DMS 273 (cell line): ENCODE results near the gene FBXO41.
"Not testable (repeated sequence)": the region's sequence is repeated elsewhere in the genome, so short reads cannot be mapped to it uniquely, and the experiment has no call there.

Experiments used
- DNase-seq: peaks from one replicate; lab custom pipeline; 2025; ENCODE audit not compliant: unreplicated experiment; lab: John Stamatoyannopoulos, UW

Gene FBXO41

DNA sequence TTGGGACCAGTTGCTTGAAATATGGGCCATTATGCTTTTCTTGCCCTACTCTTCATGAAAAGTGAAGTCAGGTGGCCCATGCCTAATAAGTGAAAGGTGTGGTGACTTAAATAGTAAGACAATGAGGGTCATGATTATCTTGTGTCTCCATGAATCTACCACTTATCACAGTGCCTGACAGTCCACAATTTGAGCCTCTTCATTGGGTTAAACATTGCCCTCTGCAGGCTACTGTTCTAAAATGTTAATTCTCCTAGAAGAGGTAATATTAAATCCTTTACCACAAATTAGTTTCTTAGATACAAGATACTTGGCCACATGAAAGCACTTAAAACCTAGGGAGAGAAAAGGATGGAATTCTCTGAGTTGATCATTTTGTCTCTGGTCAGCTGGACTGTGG is 5.0 kb upstream of the FBXO41 start:
- DNase-seq, result peak; percentile 25

DNA sequence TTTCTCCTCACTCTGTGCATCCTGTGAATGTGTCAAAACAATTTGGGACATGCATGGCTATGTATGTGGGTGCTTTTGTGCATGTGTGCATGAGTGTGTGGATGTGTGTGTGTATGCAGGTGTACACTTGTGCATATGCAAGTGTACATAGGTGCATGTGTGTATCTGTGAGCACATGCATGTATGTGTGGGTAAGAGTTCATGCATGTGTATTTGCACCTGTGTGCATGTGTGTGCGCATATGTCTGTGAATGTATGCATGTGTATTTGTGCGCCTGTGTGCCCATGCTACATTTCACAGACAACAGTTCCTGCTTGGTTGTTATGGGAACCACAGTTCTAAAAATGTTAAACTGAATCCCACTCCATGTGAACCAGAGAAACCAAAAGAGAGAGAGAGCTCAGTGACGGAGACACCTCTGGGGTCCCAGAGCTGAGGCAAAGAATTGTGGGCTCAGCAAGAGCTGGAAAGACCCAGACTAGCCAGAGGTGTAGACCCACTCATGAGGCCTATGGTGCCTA is 1.9 kb upstream of the FBXO41 start:
- no peak for DNase-seq

DNA sequence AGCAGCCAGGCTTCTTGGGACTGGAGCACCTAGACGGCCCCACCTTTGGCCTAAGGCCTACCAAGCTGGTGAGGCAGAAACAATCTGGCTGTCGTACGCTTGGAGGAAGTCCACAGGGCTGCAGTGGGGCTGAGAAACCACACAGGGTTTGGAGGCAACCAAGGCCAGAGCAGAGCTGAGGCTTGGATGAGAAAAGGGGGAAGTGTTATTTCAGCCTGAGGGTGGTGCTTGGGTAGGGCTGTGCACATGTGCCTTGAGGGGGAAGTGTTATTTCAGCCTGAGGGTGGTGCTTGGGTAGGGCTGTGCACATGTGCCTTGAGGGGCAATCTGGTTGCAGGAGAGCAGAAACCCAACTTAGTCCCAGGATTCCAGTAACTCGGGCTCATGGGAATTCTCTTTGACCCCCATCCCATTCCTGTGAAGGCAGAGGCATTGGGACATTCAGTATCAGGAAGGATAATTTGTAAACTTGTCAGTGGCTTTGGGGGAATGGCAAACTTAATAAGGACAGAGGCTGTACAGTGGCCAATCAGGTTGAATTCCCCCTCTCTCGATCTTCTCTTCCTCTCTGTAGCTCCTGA is 971 bp upstream of the FBXO41 start:
- DNase-seq, result peak; percentile 73

DNA sequence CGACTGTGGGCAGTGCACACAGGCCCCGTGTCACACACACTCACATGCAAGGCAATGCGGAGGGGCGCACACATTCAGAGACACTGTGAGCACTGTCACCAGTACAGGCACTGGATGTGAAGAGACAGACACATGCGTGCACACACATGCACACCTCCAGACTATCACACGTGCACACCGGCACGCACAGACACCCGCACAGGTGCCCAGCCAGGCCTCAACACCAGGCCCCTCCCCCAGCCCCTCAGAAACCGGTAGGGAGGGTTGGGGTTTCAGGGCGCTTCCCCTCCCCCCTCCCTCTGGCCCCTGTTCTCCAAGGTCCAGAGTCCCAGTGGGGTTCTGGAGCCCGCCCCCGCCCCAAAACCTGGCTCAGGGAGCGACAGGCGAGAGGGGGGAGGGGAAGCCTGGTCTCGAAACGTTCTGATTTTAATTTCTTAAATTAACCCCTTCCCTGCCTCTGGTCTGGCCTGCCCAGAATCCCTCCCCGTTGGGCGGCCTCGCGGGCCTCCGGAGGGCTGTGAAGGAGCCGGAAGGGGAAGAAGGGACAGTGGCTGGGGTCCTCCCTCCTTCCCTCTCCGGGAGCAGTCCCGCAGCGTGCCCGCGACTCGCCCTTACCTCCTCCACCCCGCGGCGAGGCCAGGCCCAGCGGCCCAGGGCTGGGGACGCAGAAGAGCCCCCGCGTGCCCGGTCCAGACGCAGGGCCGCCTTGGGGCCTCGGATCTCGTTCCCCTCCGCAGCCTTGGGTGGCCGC is 558 bp downstream of the FBXO41 start:
- DNase-seq, result peak; percentile 69

DNA sequence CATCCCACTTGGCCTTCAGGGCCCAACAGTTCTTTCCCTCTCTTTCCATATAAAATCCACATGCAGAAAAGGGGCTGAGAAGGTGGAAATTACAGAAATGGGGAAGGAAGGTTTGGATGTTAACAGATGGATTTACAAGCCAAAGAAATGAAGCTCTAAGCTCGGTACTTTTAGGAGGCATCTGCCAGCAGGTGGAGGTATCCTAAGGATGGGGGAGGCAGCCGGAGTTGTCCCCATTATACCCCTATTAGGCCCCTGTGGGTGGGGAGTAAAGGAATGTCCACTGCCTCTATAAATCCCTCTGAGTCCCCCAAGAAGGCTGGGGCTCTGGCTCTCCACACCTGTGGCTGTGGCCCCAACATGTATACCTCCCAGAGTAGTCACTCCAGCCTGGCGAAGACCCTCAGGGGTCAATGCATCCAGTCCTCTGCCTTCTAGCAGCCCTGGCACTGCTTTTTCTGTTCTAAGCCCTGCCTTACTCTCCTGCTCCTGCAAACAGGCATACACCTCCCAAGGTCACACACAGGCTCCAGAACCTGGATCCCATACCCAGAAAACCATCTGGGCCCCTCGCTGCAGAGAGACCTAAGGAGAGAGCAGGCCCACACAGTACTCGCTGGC is 1.2 kb downstream of the FBXO41 start:
- peak; percentile 36 for DNase-seq

DNA sequence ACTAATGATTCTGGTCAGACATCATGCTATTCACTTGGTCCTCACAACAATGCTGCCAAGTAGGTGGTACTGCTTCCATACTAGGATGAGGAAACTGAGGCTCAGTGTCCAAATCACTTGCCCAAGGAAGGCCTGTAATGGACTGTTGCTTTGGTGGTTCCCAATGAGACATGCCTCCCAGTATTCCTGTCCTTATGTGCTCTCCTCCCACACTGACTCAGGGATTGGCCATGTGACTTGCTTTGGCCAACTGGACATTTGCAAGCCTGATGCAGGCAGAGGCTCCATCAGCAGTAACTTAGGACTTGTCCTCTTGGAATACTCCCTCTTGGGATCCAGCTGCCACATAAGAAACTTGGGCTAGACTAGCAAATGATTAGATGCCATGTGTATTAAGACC is 3.0 kb downstream of the FBXO41 start:
- DNase-seq, result no peak

DNA sequence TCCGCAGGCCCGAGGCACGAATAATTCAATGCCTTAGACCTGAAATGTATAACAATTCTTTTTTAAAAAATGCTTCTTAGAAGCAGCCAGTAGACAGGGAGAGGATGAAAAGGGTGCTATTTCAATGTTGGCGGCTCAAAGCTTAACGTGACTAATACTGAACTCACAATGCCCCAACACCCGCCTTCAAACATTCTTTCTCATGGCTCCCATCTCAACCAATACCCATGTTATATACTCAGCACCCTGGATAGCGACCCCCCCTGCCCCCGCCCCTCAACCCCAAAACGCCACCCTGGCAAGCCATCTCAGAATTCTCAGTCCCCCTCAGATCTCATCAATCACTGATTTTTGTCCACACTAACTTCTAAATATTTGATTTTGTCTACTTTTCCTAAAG is 4.4 kb downstream of the FBXO41 start:
- DNase-seq, result no peak

DNA sequence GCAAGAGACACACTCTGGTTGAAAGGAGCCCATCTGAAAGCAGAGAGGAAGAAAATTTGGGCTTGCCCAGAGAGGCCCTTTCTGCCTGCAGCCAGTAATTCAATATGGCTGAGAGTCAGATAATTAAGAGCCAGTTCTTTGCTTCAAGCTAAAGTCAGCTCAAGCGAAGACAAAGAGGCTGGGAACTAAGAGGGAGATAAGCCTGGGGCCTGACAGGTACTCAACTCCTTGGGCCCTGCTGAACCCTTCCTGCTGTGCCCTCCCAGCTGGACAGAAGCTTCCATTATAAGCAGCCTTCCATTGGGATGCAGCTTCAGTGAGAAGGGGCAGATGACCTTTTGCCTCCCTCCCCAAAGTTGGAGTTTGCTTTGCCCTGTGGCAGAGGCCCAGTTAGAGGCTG is 12.0 kb downstream of the FBXO41 start:
- DNase-seq, result no peak

DNA sequence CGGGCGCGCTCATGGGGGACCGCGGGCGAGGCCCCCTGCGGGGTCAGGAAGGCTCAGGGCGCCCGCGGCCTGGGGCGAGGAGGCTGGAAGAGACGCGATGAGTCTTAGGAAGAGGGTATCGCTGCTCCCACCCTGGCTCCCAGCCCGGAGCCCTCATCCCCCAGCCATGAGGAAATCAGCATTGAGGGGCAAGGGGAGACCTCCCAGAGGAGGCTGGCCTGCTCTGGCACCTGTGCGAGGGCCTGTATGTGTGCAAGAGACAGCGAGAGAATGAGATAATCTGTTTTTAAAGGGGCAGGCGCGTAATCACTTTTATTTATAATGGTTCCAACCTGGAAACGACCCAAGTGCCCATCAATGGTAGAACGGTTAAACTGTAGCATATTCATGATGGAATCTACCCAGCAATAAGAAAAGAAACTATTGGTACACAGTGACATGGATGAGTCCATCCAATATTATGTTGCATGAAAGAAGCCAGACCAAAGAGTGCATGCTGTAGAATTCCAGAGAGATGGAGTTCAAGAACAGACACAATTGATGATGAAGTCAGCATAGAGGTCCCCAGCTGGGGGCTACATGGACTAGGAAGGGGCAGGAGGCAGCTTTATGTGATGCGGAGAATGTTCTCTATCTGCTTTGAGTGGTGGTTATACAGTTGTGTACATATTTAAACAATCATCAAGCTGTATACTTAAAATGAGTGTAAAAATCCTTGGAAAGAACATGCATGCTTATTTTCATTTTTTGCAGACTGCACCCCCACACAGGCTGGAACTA is 14.4 kb downstream of the FBXO41 start:
- no peak for DNase-seq

DNA sequence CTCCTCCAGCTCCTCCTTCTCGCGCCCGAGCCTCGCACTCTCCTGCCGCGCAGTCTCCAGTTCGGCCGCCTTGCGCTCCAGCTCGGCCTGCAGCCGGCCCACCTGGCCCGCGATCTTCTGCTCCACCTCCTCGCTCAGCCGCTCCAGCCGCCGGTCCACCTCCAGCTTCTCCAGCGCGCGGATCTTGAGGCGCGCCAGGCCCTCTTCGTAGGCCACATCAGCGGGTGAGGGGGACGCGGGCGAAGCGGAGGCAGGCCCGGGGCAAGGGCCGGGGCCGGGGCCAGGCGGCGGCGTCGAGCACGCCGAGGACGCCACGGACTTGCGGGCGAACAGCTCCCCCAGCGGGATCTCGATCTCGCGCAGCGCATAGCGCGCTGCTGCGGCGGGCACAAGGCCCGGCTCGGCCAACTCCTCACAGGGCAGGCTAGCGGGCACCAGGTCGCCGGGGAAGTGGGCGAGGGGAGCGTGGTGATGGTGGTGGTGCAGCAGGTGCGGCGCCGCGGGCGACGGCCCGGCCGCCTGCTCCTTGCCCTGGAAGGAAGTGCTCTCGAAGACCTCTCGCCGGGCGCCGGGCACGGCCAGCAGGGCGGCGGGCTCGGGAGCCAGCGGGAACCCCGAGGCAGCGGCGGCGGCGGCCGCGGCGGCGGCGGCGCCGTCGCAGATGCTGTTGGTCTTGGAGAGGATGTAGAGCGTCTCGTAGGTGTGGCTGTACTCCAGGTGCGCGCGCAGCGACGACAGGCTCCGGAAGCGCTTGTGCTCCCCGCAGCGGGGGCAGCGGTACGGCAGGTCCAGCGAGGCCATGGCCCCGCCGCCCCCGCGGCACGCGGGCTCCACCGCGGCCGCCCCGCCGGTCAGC is 15.2 kb downstream of the FBXO41 start:
- DNase-seq, result peak; percentile 82

DNA sequence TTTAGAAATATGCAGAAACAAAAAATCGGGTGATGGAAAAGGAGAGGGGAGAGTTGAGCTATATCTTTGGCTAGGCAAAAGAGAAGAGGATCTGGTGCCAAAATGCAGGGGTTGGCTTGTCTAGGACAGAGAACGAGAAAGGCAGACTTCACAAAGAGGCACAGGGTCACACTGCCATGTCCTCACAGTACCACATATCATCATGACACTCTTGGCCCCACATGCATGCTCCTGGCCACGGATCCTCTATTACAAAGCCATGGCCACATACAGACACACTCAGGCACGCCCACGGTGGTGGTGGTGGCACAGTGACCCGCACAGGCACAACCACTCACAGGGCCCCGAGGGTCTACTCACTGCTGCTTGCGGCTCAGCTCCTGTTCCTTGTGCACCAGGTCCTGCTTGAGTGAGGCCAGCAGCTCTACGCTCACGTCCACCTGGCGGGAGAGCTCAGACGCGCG is 15.9 kb downstream of the FBXO41 start:
- no peak for DNase-seq

DNA sequence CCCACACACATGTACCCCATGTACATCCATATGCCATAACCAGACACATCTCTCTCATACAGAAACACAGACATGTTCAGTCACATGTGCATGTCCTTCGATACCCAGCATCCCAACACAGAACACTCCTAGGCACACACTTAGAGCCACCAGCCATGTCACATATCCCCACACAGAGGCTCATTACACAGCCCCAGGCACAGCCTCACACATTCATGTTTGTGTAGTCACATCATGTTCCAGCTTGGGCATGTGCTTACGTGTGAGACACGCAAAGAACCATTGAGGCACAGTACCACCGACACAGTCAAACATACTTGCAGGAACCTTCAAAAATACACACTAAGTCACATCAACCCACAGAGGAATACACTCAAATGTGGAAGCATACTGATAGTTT is 17.3 kb downstream of the FBXO41 start:
- no peak for DNase-seq

DNA sequence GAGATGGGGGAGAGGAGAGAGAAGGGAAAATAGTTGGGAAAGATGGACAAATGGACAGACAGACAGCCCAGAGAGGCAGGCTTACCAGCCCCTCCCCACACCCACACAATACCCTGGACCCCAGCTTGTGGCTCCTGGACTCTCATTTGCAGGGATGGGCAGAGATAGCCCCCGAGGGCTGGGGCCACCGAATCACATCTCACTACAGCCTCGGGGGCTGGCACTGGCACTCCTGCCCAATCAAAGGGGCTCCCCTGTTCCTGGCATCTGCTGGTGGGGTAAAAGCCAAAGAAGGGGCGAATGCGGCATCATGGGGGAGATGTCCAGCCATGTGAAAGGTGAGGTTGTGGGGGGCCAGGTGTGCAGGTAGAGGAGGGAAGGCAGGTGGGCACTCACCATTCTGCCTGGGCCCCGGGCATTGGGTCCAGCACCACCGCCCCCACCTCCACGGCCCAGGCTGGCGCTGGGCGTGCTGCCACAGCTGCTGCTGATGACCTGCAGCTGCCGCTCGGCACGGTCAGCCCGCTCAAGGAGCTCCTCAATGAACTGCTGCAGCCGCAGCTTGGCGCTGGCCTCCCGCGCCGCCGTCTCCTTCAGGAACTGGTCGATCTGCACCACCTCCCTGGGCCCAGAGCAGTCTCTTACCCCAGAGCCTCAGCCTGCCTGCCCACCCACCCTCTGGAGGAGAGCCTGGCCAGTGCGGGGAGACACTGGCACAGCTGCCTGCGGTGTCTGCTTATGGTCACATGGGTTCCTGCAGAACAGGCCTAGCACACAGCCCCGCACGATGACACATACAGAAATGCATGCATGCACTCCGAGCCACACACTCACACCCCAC is 18.0 kb downstream of the FBXO41 start:
- no peak for DNase-seq

DNA sequence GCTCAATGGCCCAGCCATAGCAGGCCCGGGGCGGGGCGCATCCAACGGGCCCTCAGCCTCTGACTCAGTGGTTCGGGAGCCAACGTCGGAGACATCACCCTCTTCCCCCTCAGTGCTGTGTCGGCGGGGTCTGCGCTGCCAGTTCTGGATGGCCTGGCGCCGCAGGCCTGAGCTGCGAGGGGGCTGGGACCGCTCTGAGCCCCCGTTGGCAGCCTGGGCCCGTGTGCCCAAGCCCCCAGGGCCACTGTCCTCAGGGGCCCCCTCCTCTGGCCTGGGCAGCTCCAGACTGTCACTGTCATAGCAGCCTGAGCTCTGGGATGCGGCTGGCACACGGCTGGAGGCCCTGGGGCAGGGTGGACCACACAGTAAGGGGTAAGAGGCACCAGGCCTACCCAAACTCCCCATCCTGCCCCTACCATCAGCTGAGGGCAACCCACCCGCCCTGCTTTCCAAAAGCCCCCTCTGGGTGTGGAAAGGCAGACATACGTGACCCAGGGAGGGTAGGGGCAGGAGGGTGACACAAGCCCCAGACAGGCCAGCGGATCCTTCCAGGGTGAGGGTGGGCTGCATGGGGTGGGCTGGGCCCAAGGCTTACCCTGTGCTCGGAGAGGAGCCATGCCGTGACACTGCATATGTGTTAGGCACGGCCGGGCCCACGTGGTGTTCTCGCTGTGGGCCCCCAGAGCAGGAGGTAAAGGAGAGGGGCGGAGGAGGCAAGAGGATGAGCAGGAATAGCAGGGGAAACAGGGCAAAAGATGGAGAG is 18.8 kb downstream of the FBXO41 start:
- no peak for DNase-seq

DNA sequence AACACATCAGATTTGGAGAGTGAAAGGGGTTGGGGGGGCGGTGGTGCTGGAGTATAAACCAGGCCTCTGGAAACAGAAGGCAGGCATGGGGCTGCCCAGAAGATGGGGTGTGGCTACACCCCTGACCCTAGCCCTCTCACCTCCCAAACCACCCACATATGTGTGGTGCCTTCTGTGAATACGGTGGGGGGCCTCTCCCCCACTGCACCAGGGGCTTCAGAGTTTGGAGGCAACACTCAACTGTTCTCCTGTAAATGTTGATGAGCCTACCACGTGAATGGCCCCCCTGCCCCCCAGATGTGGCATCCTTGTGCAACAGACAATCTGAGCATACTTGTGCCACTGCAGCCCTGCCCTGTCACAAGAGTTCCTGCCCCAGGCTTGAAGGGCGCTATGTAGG is 19.5 kb downstream of the FBXO41 start:
- DNase-seq, result no peak

DNA sequence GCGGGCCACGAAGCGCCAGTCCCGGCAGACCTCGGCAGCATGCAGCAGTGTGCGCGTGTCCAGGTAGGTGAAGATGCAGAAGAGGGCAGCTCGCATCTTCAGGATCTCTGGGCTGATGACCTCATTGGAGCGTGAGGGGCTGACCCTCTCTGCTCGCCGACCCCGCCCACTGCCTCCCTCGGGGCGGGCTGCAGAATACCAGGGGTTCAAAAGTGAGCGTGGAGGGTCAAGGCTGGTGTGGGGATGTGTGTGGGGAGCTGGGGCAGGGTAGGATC is 20.0 kb downstream of the FBXO41 start:
- no peak for DNase-seq

DNA sequence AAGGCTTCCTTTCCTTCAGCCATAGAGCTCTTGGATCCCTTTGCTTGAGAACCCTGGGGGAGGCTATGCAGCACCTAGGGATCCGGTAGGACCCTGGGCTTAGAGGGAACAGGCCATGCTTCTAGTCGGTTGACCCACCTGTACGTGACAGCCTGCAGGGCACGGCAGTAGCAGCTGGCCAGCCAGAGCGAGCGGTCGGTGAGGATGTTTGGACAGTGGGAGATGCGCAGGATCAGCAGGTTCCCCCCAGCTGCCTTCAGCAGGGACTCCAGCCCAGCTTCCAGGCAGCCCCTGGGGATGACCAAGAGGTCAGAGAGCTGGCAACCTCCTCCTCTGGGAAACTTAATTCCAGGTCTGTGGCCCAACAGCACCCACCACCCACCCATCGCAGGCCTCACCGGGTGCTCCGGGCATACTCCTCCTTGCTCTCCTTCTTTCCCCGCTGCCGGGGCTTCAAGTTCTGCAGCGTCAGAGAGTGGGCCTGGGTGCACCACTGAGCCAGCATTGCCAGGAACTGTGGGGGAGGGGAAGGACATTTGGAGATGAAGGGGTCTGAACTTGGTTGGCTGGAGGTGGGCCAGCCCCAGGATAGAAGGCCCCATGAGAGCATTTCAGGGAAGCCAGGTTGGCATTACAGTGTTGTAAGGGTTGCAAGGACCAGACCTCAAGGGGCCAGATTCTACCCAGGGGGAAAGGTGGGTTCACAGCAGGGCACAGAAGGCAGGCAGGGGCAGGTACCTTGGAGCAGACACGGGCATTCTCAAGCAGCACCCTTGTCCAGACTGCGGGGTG is 20.5 kb downstream of the FBXO41 start:
- no peak for DNase-seq

DNA sequence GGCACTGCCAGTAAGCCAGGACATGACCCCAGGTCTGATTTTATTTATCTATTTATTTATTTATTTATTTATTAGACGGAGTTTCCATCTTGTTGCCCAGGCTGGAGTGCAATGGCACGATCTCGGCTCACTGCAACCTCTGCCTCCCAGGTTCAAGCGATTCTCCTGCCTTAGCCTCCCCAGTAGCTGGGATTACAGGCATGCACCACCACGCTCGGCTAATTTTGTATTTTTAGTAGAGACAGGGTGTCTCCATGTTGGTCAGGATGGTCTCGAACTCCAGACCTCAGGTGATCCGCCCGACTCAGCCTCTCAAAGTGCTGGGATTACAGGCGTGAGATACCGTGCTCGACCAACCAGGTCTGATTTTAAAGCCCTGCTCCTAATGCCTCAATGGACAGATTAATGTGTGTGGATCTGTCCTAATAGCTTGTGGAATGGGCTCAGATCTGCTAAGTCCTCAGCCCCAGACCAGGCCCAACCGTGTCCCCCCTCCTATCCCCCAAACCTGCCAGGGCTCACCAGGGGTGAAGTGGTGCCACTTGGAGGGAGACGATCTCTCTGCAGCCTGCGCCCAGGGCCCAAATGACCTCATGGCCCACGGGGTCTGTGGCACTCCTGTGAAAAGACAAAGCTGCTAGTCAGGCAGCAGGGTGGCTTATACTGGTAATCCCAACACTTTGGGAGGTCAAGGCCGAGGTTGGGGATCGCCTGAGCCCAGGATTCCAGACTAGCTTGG is 21.4 kb downstream of the FBXO41 start:
- not testable (repeated sequence) for DNase-seq
